BJ (cell line): ENCODE data around the gene RORC. TPM values are rescaled to one million over a fixed set of nuclear protein-coding genes. Genes with fewer than 3 reads are reported as not detected.

ENCODE experiments used
- CTCF ChIA-PET: fragments of 350-600 bp; formaldehyde crosslinking; extraction: SDS; loops from one replicate; lab custom pipeline; 2021; ENCODE audit warnings: antibody characterized with exemption, inconsistent platforms; lab: Yijun Ruan, JAX
- POLR2A ChIA-PET: fragments of 300-600 bp; sonication (Branson Sonifier 250); formaldehyde crosslinking; extraction: SDS; loops from one replicate; lab custom pipeline; 2021; ENCODE audit warnings: antibody characterized with exemption; lab: Charles Lee
- DNase-seq: peaks from one replicate; pipeline ENCODE4 v3.0.0-alpha.2; 2011; ENCODE audit warnings: low read depth
- H3K27me3 ChIP-seq: 2 replicates; pipeline ENCODE4 v1.6.0; 2011; ENCODE audit warnings: low read length; ENCODE audit not compliant: control insufficient read depth, insufficient read depth
- H3K36me3 ChIP-seq: 2 replicates; pipeline ENCODE4 v1.5.1; 2011; ENCODE audit warnings: low read length; ENCODE audit not compliant: control insufficient read depth, insufficient read depth
- H3K4me3 ChIP-seq: 2 replicates; pipeline ENCODE4 v1.5.1; 2011; ENCODE audit warnings: low read depth, mild to moderate bottlenecking, control low read depth, low read length
- CTCF ChIP-seq: IDR thresholded peaks from 2 replicates; pipeline ENCODE4 v1.5.1; 2011; ENCODE audit warnings: low read depth, mild to moderate bottlenecking, control low read depth, inconsistent platforms, low read length, moderate library complexity; ENCODE audit not compliant: insufficient read depth
- polyA plus RNA-seq: library from polyadenylated mRNA; depleted of rRNA; stranded (reverse); fragments of >200 nt; gene quantifications from 2 replicates; pipeline ENCODE4 v1.2.3, GENCODE V29; 2011

The RORC gene
- polyA plus RNA-seq, 1 experiment, result not detected

GRCh38 chr1:151867765-151868411 is 36.3 kb upstream of the RORC start:
- TF ChIP-seq CTCF, result no peak
- no peak overlapping the region for H3K4me3 ChIP-seq
- H3K36me3 ChIP-seq, result peaks cover 1% of the 10 kb centered on the region; the same call in 1 of the 2 replicates
- CTCF ChIA-PET, result interaction anchor here (1.0 kb wide), 1 partner anchor 11 kb away, joined by 4 read pairs; no protein-coding TSS in a partner anchor
- peaks cover 2% of the 10 kb centered on the region; the same call in 1 of the 2 replicates for H3K27me3 ChIP-seq
- POLR2A ChIA-PET, result no interaction called here
- no peak for DNase-seq

- Histone ChIP-seq H3K36me3 (no peaks in the 10 kb centered on the region), H3K4me3 (no peak overlapping the region), H3K27me3 (peaks cover 7% of the 10 kb centered on the region; the same call in 1 of the 2 replicates)
- CTCF ChIA-PET, result interaction anchor here (1.0 kb wide), 1 partner anchor 12 kb away, joined by 4 read pairs; no protein-coding TSS in a partner anchor
- no peak for DNase-seq
- no peak for TF ChIP-seq CTCF
- POLR2A ChIA-PET, result no interaction called here
Measured at GRCh38 chr1:151867321-151867720, 35.7 kb upstream of the RORC start.

- H3K4me3 ChIP-seq, result no peak overlapping the region
- CTCF ChIA-PET, result interaction anchor here (0.9 kb wide), 1 partner anchor 16 kb away, joined by 3 read pairs; no protein-coding TSS in a partner anchor
- TF ChIP-seq CTCF, result no peak
- POLR2A ChIA-PET, result no interaction called here
- H3K27me3 ChIP-seq, result peaks cover 9% of the 10 kb centered on the region
- no peak for DNase-seq
- no peaks in the 10 kb centered on the region for H3K36me3 ChIP-seq
Measured at GRCh38 chr1:151864411-151864810, 32.8 kb upstream of the RORC start.

- no peak for DNase-seq
- CTCF ChIA-PET, result no interaction called here
- POLR2A ChIA-PET, result no interaction called here
- no peak overlapping the region for H3K4me3 ChIP-seq
- no peaks in the 10 kb centered on the region for H3K36me3 ChIP-seq
- H3K27me3 ChIP-seq, result peaks cover 9% of the 10 kb centered on the region
- TF ChIP-seq CTCF, result no peak
Measured at GRCh38 chr1:151862604-151863003, 31.0 kb upstream of the RORC start.

GRCh38 chr1:151860504-151861187 is 29.0 kb upstream of the RORC start:
- peaks cover 9% of the 10 kb centered on the region for H3K27me3 ChIP-seq
- no peak overlapping the region for H3K4me3 ChIP-seq
- ChIA-PET POLR2A (no interaction called here), CTCF (interaction anchor here (0.5 to 1.2 kb wide), 2 partner anchors 29 to 199 kb away, joined by 3 to 4 read pairs; no protein-coding TSS in a partner anchor)
- no peaks in the 10 kb centered on the region for H3K36me3 ChIP-seq
- DNase-seq, result no peak
- no peak for TF ChIP-seq CTCF
